ENCODE measurements around the gene TBXA2R.
A peak's percentile ranks its signal among the peaks of the same experiment; 100 is the strongest.
"Not testable (repeated sequence)": the region's sequence is repeated elsewhere in the genome, so short reads cannot be mapped to it uniquely, and the experiment has no call there.

Gene TBXA2R

DNA sequence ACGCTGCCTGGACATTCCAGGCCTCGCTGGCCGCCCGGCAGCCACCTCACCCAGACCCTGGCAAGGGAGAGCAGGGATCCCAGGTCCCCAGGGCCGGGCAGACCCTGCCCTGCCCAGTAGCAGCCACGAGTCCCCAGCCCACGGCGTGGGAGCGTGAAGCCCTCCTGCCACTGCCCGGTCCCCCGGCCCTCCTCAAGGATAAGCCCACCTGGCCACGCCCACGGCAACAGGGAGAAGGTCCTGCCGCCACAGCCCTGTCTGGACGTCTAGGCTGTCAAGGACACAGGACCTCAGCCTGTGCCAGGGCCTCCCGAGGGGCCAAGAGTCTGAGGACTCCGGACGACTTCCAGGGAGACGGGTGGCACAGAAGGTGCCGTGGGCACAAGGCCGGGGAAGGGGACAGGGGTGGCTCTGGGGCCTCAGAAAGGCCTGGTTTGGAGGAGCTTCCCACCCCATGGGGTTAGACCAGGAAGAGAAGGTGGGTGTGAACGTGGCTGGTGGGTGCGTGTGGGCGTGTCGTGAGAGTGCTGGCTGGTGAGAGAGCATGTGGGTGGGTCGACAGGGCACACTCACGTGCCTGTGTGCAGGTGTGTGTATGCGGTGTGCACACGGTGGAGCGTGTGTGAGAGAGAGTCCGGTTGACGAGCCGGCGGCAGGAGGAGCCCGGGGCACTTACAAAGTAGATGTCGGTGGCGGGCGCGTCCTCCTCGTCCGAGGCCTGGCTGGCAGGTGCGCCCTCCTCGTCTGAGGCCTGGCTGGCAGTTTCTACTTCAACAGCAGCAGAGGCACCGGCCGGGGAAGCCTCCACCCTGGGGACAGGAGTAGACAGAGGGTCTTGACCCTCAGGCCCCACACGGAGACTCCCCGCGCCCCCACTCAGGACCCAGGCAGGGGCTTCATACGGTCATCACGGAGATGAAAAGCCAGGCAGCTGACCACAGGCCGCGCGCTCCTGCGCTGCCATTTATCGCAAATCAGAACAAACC lies 31.8 kb upstream of the TBXA2R start:
- DNase-seq: no peak

DNA sequence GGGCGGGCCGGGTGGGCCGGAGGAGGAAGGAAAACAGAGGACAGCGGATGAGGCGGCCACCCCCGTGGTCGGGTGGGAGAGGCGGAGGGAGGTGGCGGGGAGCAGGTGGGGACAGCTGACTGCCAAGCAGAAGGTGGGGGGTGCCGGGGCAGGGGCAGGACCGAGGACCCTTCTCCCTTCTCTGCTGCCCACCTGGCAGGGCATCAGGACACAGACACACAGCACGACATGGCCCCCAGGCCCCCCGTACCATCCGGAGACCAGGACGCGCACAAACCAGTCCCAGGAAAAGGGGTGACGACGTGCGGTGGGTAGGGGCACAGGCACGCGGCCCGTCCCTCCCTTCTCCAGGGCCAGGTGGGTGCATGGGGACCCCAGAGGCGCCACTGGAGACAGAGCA lies 30.9 kb upstream of the TBXA2R start:
- no peak for DNase-seq

GRCh38 chr19:3636962-3637361 lies 30.3 kb upstream of the TBXA2R start:
- DNase-seq: no peak

GRCh38 chr19:3636506-3636905 lies 29.8 kb upstream of the TBXA2R start:
- DNase-seq: no peak

DNA sequence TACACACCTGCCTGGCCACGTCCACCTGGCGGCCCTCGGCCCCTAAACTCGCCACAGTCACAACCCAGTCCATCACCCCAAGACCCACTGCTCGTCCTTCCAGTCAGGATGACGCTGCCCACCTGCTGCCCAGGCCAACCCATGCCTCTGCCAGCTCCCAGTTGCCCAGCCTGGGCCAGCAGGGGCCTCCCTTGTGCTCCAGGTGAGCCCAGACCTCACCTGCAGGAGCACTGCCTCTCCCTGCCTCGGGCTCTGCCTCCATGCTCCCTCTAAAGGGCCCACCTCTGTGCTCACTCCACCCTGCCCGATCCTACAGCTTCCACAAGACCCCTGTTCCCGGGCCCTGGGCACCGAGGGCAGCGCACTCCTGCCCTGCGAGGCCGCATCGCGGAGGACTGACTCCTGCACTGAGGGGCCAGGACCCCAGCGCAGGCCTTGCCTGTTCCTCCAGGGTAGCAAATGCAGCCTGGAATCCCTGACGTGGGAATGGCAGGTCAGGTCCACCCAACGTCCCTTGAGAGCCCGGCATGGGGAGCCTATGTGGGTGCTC lies 27.9 kb upstream of the TBXA2R start:
- DNase-seq: no peak

- DNase-seq: no peak
Observed at GRCh38 chr19:3633559-3633988, 26.9 kb upstream of the TBXA2R start.

GRCh38 chr19:3632739-3633558 lies 26.3 kb upstream of the TBXA2R start:
- no peak for DNase-seq

DNA sequence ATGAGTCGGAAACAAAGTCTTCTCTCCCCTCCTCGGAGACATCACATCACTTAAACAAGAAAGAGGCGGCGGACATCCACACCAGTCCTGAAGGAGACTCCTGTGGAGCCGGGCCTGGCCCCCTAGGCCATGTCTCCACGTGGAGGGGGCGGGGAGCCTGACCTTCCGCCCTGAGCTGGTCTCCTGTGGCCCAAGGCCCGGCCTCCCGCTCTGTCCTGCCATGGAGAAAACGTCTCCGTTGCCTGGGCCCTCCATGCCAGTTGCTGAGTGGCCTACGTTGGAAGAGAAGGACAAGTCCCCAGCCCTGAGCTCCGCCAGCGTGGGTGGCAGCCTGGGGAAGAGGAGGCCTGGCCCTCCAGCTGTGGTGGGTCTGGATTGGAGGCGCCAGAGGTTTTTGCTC lies 25.4 kb upstream of the TBXA2R start:
- no peak for DNase-seq

GRCh38 chr19:3631053-3631861 lies 24.6 kb upstream of the TBXA2R start:
- no peak for DNase-seq

DNA sequence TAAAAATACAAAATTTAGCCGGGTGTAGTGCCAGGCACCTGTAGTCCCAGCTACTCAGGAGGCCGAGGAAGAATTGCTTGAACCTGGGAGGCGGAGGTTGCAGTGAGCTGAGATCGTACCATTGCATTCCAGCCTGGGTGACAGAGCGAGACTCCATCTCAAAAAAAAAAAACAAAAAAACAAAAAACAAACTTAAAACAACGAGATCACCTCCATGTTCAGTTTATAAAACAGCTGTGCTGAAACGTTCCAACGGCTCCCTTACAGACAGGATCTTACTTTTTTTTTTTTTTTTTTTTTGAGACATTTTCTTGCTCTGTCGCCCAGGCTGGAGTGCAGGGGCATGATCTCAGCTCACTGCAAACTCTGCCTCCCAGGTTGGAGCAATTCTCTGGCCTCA lies 22.1 kb upstream of the TBXA2R start:
- DNase-seq: not testable (repeated sequence)

DNA sequence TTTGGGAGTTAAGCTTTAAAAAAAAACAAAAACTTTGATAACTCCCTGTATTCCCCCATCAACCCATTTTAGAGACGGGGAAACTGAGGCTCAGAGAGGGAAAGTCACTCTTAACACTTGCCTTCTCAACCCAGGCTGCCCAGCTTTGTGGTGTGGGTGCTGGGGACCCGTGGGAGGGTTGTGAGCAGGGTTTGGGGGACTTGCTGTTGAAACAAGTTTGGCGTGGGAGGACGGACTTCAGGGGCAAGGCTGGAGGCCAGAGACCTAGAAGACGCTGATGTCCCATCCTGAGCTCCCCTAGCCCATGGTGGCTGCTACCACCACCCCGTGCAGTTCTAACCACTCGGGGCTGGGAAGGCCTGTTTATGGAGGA lies 20.7 kb upstream of the TBXA2R start:
- no peak for DNase-seq

- peak; percentile 99 for DNase-seq
Observed at GRCh38 chr19:3626473-3627350, 20.0 kb upstream of the TBXA2R start, which contains the start of gene CACTIN. Gene CACTIN (minus strand): TSS chr19:3626790. CDS start chr19:3626762, 28 bp downstream.

DNA sequence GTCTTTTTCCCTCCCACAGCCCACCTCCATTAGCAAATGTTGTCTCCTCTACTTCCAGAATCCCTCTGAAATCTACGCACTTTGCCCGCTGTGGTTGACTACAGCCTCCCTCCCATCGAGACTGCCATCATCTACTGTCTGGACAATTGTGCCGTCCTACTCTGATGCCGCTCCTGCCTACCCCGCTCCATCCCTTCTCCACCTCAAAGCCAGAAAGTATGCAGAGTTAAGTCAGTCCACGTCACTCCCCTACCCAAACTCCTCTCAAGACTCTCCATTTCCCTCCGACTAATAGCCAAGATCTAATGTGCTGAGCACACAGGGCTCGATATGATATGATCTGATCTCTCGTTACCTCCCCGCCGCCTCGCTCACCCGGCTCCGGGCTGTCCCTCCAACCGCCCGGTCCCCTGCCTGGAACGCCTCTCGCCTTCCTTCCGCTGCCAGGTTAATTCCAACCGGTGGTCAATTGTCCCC lies 19.4 kb upstream of the TBXA2R start:
- DNase-seq: no peak

- DNase-seq: no peak
Observed at GRCh38 chr19:3623716-3624115, 17.0 kb upstream of the TBXA2R start.

- no peak for DNase-seq
Observed at GRCh38 chr19:3622224-3622623, 15.5 kb upstream of the TBXA2R start.

DNA sequence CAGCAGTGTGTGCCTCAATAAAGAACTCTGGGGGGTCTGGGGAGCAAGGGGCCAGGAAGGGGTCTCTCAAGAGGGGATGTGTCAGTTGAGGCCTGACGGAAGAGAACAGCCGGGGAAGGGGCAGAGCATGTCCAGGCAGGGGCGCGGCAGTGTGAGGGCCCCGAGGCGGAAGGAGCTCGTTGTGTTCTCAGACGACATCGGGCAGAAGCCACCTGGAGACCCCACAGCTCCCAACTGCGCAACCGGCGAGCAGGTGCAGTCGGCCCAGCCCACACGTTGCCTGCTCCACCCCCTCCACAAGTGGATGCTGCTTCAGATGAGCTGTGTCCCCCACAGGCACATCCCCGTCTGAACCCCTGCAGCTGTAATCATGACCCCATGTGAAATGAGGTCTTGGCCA lies 15.0 kb upstream of the TBXA2R start:
- no peak for DNase-seq

DNA sequence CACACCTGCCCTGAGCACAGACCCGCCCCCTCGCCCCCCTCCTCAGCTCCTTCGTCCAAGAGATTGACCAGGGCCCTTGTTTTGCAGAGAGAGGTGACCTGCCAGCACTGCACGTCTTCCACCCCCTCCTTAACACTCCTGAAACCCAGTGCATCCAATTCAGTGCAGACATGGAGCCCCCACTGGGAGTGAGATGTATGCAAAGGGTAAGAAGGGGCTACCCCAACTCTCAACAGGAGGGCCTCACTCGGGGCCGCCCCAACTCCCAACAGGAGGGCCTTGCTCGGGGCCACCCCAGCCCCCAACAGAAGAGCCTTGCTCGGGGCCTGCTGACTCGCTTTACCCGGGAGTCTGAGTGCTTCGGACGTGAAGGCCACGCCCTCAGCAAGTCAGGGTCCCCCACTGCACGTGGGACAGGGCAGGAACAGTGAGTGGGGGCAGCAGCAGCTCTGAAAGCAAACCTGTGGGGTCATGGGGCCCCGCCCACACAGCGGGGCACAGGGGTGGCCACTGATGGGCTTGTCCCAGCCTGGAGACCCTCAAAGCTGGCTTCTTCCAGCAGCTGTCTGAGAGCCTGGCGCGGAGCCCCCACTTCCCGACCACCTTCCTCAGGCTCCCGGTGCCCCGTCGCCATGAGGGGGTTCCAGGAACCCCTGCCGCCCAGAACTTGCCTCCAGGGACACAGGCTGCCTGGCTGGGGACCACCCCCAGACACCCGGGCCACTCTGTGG lies 14.3 kb upstream of the TBXA2R start:
- DNase-seq: no peak

GRCh38 chr19:3620145-3620816 lies 13.6 kb upstream of the TBXA2R start:
- DNase-seq: no peak

GRCh38 chr19:3619631-3620012 lies 12.9 kb upstream of the TBXA2R start:
- DNase-seq: no peak
